Mononuclear cell (primary cell): ENCODE measurements around the gene MEX3B. TPM values are rescaled to one million over a fixed set of nuclear protein-coding genes. Genes with fewer than 3 reads are reported as not detected.
"Not testable (repeated sequence)": the region's sequence is repeated elsewhere in the genome, so short reads cannot be mapped to it uniquely, and the experiment has no call there.

Experiments used
- H3K27me3 ChIP-seq: 2 replicates; pipeline ENCODE4 v1.6.0; 2011; ENCODE audit warnings: low read length, control low read depth; ENCODE audit not compliant: insufficient read depth
- H3K4me1 ChIP-seq: 2 replicates; pipeline ENCODE4 v1.5.1; 2011; ENCODE audit warnings: mild to moderate bottlenecking, low read length, control low read depth; ENCODE audit not compliant: insufficient read depth
- H3K4me3 ChIP-seq: 2 replicates; pipeline ENCODE4 v1.5.1; 2011; ENCODE audit warnings: mild to moderate bottlenecking, low read length, moderate library complexity
- H3K9me3 ChIP-seq: 2 replicates; pipeline ENCODE4 v1.5.1; 2011; ENCODE audit warnings: low read depth, mild to moderate bottlenecking, control low read depth, low read length
- total RNA-seq: library from RNA; depleted of rRNA; stranded (reverse); fragments of >200 nt; gene quantifications from one replicate; pipeline ENCODE4 v1.2.3, GENCODE V29; 2012

MEX3B gene
- total RNA-seq, 1 donor: 1.3 TPM

- H3K27me3 ChIP-seq: peaks cover 8% of the 10 kb centered on the region
- no peaks in the 10 kb centered on the region for H3K9me3 ChIP-seq
- no peak overlapping the region for H3K4me3 ChIP-seq
These were observed 2.6 kb downstream of the MEX3B start for GRCh38 chr15:82043130-82043673.

GRCh38 chr15:82040862-82041261, 5.0 kb downstream of the MEX3B start:
- Histone ChIP-seq H3K4me3 (no peak overlapping the region), H3K27me3 (no peaks in the 10 kb centered on the region), H3K9me3 (no peaks in the 10 kb centered on the region), H3K4me1 (peaks cover 13% of the 10 kb centered on the region)

More at GRCh38 chr15:82043130-82043673, 2.6 kb downstream of the MEX3B start:
- H3K4me1 ChIP-seq: peaks cover 24% of the 10 kb centered on the region

GRCh38 chr15:82040390-82040789, 5.4 kb downstream of the MEX3B start:
- Histone ChIP-seq H3K9me3 (no peaks in the 10 kb centered on the region), H3K4me3 (no peak overlapping the region), H3K27me3 (no peaks in the 10 kb centered on the region), H3K4me1 (peaks cover 13% of the 10 kb centered on the region)

DNA sequence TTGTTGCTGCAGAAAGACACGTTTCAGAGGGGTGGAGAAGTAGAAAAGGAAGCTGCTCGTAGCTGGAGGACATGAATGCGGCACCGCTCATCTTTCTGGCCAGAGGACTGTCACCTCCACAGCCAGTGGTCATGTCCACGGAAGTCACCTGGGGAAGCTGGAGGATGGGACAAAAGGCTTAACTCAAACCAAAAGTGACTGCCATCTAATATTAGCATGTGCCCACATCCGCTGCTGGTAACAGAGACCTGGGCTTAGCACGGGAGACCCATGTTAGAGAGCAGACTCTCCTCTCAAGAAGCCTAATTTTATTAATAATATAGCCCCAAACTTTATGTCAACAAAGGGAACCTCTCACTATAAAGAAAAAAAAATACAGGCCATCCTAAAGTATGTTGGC, 5.9 kb downstream of the MEX3B start:
- Histone ChIP-seq H3K9me3 (no peaks in the 10 kb centered on the region), H3K4me3 (no peak overlapping the region), H3K4me1 (peaks cover 10% of the 10 kb centered on the region), H3K27me3 (no peaks in the 10 kb centered on the region)

DNA sequence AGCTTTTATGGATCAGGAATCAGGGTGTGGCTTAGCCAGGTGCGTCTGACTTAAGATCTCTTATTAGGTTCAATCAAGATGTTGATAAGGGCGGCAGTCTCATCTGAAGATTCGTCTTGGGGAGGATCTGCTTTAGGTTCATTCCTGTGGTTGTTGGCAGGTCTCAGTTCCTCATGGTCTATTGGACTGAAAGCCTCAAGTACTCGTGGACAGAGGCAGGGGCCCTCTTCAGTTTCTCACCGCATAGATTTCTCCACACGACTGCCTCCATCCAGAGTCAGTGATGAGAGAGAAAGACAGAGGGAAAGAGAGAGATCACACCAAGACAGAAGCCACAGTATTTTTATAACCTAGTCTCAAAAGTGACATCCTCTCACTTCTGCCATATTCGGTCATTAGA, 9.4 kb downstream of the MEX3B start:
- Histone ChIP-seq H3K4me1 (no peaks in the 10 kb centered on the region), H3K9me3 (no peaks in the 10 kb centered on the region), H3K27me3 (no peaks in the 10 kb centered on the region), H3K4me3 (no peak overlapping the region)

DNA sequence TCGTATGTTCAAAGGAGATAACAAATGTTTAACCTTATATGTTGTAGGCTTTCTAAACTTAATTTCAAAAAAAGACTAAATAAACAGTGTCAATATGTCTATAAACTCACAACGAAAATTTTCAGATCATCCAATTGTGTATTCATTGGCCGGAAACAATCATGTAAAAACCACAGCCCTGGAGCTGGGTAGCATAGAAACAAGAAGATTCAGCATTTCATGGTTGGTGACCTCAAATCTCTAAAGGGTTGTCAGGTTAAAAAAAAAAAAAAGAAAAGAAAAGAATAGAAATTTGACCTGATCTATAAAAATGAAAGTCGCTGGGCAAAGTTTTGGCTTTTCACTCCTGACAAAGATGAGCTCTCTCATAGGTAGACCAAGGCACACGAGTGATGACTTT, 13.9 kb downstream of the MEX3B start:
- Histone ChIP-seq H3K9me3 (no peaks in the 10 kb centered on the region), H3K4me3 (no peak overlapping the region), H3K4me1 (no peaks in the 10 kb centered on the region), H3K27me3 (no peaks in the 10 kb centered on the region)

- H3K27me3 ChIP-seq: no peaks in the 10 kb centered on the region
- no peak overlapping the region for H3K4me3 ChIP-seq
- no peaks in the 10 kb centered on the region for H3K9me3 ChIP-seq
- no peaks in the 10 kb centered on the region for H3K4me1 ChIP-seq
These were observed 15.6 kb downstream of the MEX3B start for GRCh38 chr15:82030176-82030575.

GRCh38 chr15:82028163-82028562, 17.7 kb downstream of the MEX3B start:
- not testable (repeated sequence) for H3K4me3 ChIP-seq, H3K27me3 ChIP-seq, H3K9me3 ChIP-seq, H3K4me1 ChIP-seq

GRCh38 chr15:82021992-82022391, 23.8 kb downstream of the MEX3B start:
- Histone ChIP-seq H3K9me3 (no peaks in the 10 kb centered on the region), H3K4me1 (peaks cover 10% of the 10 kb centered on the region), H3K4me3 (no peak overlapping the region), H3K27me3 (no peaks in the 10 kb centered on the region)

DNA sequence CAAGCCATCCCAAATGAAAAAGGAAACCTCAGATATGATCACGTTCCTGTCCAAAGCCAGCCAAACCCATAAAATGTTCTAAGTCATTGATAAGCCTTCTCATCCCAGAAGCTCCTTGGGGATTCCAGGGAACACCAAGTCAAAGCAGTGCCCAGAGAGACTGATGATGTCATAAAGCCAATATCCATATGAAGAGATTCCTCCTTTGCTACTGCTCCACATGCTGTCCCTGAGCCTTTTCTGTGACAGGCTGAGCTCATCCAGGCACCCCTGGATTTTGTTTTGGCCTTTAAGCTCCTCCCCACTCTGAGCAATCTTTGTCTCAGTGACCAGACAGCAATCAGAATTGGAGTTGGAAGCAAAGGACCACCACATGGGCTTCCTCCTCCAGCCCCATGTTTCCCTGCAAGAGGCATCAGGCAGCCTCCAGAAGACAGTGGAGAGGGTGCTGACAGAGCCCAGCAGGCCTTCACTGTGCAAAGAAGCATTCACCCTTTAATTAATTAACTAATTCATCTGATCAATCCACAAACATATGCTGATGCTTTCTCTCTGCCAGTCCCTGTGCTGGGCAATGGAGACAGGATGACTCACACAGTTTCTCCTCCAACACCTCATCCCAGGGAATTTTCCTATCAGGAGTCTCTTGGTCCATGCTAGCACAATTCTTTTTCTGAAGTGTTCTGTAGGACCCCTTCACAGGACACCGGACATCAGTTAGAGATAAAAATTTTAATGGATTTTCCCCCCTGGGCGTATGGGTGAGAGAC, 25.0 kb downstream of the MEX3B start:
- Histone ChIP-seq H3K9me3 (no peaks in the 10 kb centered on the region), H3K4me3 (no peak overlapping the region), H3K4me1 (peaks cover 10% of the 10 kb centered on the region), H3K27me3 (no peaks in the 10 kb centered on the region)

DNA sequence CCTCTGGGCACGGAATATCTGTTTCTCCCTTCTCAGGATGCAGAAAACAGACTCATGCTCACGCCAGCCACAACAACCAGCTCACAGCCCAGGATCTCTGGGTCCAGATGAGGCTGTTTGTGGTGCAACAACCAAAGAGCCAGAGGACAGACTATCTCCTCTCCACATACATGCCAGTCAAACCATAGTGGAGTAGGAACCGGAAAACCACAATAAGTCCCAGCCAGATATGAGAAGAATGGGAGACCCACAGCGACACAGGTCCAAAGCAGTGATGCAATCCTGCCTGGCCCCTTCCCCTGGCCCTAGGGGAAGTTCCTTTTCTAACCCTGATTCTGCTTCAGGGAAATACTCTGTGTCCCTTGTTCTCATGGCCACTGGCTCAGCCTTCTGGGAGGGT, 27.6 kb downstream of the MEX3B start:
- Histone ChIP-seq H3K9me3 (no peaks in the 10 kb centered on the region), H3K4me1 (peaks cover 10% of the 10 kb centered on the region), H3K27me3 (no peaks in the 10 kb centered on the region), H3K4me3 (no peak overlapping the region)

DNA sequence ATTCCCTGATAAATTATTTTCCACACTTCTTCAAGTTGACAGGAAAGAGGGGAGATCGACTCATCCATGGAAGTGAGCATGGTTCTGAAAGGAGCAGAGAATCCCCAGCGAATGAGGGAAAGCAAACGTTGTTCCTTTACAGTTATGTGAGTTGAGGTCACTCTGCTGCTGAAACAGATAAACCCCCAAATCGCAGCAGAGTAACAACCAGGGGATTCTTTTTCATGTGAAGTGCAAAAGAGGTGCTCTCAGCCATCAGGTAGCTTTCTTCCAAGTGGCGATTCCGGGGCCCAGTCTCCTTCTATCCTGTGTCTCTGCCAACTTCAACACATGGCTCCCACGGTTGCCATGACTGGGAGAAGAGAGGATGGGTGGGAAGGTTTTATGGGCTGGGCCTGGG, 28.2 kb downstream of the MEX3B start:
- Histone ChIP-seq H3K27me3 (no peaks in the 10 kb centered on the region), H3K4me1 (peaks cover 10% of the 10 kb centered on the region), H3K4me3 (no peak overlapping the region), H3K9me3 (no peaks in the 10 kb centered on the region)

GRCh38 chr15:82014989-82015388, 30.8 kb downstream of the MEX3B start:
- Histone ChIP-seq H3K4me1 (peaks cover 10% of the 10 kb centered on the region), H3K9me3 (no peaks in the 10 kb centered on the region), H3K27me3 (no peaks in the 10 kb centered on the region), H3K4me3 (no peak overlapping the region)

DNA sequence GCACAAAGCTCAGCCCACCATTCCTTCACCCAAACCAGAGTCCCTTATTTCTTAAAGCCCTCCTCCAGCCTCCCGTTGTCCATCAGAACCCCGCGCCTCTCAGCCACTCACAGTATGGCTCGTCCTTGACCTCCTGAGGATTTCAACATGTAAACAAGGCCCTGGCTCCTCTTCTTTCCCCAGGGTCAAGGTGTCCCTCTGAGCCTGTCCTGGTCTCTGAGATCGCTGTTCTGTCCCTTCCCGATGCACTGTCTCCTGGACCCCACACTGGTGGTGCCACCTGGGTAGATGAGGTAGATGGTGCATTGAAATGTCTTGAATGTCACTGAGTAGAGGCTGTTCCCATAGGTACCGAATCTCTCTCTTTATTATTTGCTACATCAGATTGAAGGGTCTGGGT, 32.9 kb downstream of the MEX3B start:
- H3K4me3 ChIP-seq: no peak overlapping the region
- no peaks in the 10 kb centered on the region for H3K27me3 ChIP-seq
- H3K9me3 ChIP-seq: no peaks in the 10 kb centered on the region
- peaks cover under 1% of the 10 kb centered on the region for H3K4me1 ChIP-seq

DNA sequence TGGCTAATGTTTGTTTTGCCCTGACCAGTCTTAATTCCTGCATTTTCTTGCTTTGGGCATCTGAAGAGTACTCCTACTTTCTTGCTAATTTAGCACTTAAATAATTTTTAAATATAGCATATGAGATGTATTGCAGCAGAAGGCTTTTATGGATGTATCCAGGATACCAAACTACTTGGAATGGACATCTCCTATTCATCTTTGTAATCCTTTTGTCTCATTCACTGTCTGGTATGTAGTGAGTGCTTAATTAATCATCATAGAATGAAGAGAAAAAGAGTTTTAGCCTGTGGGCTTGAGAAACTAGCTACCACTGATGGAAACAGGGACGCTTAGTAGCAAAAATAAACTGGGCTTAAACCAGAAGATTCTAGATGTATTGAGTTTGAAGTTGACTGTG, 40.6 kb downstream of the MEX3B start:
- Histone ChIP-seq H3K27me3 (no peaks in the 10 kb centered on the region), H3K4me1 (no peaks in the 10 kb centered on the region), H3K4me3 (no peak overlapping the region), H3K9me3 (no peaks in the 10 kb centered on the region)

- Histone ChIP-seq H3K27me3 (no peaks in the 10 kb centered on the region), H3K4me3 (no peak overlapping the region), H3K4me1 (no peaks in the 10 kb centered on the region), H3K9me3 (no peaks in the 10 kb centered on the region)
These were observed 41.9 kb downstream of the MEX3B start for GRCh38 chr15:82003916-82004315.
